RWPE2 (cell line): Measurements from ENCODE around the gene HSPA8.
A peak's percentile ranks its signal among the peaks of the same experiment; 100 is the strongest.

ENCODE experiments used
- ATAC-seq: fragments of 200-7000 bp; cut with Tn5 transposase; 3 replicates; pipeline ENCODE4 v1.9.1; 2021; ENCODE audit warnings: low read depth
- DNase-seq: peaks from one replicate; pipeline ENCODE4 v3.0.0-alpha.2; 2020; ENCODE audit warnings: low spot score
- H3K27ac ChIP-seq: fragments of 450-650 bp; 2 replicates; pipeline ENCODE4 v1.5.1; 2017; ENCODE audit warnings: mild to moderate bottlenecking; ENCODE audit not compliant: poor library complexity, severe bottlenecking
- H3K27me3 ChIP-seq: fragments of 250-450 bp; sonication (Bioruptor Pico); 2 replicates; pipeline ENCODE4 v1.5.1; 2021; ENCODE audit warnings: mild to moderate bottlenecking, moderate library complexity; ENCODE audit not compliant: insufficient read depth, poor library complexity, severe bottlenecking
- H3K36me3 ChIP-seq: fragments of 250-450 bp; sonication (Bioruptor Pico); 2 replicates; pipeline ENCODE4 v1.5.1; 2020; ENCODE audit warnings: low read depth, mild to moderate bottlenecking, moderate library complexity
- H3K4me1 ChIP-seq: fragments of 250-450 bp; sonication (Bioruptor Pico); 2 replicates; pipeline ENCODE4 v1.5.1; 2021; ENCODE audit warnings: mild to moderate bottlenecking, moderate library complexity; ENCODE audit not compliant: insufficient read depth, poor library complexity, severe bottlenecking
- H3K4me3 ChIP-seq: fragments of 250-450 bp; sonication (Bioruptor Pico); 2 replicates; pipeline ENCODE4 v1.5.1; 2021; ENCODE audit warnings: mild to moderate bottlenecking, moderate library complexity; ENCODE audit not compliant: severe bottlenecking
- H3K9me3 ChIP-seq: fragments of 250-450 bp; sonication (Bioruptor Pico); 2 replicates; pipeline ENCODE4 v1.5.1; 2021; ENCODE audit warnings: mild to moderate bottlenecking, moderate library complexity; ENCODE audit not compliant: severe bottlenecking
- CTCF ChIP-seq: fragments of 450-650 bp; IDR thresholded peaks from one replicate; pipeline ENCODE4 v1.5.1; 2017; ENCODE audit warnings: mild to moderate bottlenecking, moderate library complexity; ENCODE audit not compliant: poor library complexity, severe bottlenecking

The HSPA8 gene

DNA sequence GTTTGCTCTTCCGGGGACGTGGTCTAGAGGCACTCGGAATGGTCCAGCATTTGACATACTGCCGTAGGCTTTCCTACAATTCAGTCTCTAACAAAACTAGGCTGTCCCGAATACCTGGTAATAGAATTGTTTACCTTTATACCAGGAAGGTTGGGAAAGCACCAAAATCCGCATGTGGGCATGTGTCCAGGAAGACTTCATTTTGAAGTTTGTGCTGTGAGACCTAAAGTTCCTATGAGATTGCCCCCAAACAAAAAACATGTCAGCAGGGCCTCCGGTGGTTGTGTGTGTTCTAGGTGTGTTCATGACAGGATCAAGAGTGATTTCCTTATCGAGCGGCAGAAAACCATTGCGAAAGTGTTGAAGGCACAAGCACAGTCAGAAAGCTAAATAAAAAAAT lies 26.1 kb downstream of the HSPA8 start:
- Histone ChIP-seq H3K4me1 (no peaks in the 10 kb centered on the region), H3K36me3 (no peaks in the 10 kb centered on the region), H3K27ac (no peak overlapping the region), H3K9me3 (no peaks in the 10 kb centered on the region), H3K4me3 (no peak overlapping the region), H3K27me3 (no peaks in the 10 kb centered on the region)
- TF ChIP-seq CTCF = no peak
- no peak for ATAC-seq
- no peak for DNase-seq

DNA sequence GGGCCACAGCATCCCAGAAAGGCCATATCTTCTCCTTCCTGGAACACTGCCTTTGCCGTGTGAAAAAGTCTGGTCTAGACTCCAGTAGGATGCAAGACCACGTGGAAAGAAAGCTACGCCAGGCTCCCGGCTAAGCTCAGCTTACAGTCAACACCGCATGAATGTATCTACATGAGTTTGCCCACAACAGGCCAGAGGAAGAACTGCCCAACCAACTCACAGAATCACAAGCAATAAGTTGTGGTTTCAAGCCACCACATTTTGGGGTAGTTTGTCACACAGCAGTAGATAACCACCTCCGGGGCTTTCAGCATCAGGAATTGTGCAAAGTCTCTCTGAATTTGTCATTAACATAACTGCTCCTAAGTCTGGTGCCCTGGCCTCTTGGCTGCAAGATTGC lies 27.3 kb downstream of the HSPA8 start:
- H3K4me1 ChIP-seq = no peaks in the 10 kb centered on the region
- no peak for TF ChIP-seq CTCF
- no peak for ATAC-seq
- H3K36me3 ChIP-seq = no peaks in the 10 kb centered on the region
- H3K27me3 ChIP-seq = no peaks in the 10 kb centered on the region
- no peaks in the 10 kb centered on the region for H3K9me3 ChIP-seq
- no peak overlapping the region for H3K4me3 ChIP-seq
- no peak for DNase-seq
- no peak overlapping the region for H3K27ac ChIP-seq

- ATAC-seq (no peak), DNase-seq (no peak)
- no peaks in the 10 kb centered on the region for H3K36me3 ChIP-seq
- H3K9me3 ChIP-seq = no peaks in the 10 kb centered on the region
- no peak overlapping the region for H3K4me3 ChIP-seq
- H3K27me3 ChIP-seq = no peaks in the 10 kb centered on the region
- TF ChIP-seq CTCF = no peak
- no peaks in the 10 kb centered on the region for H3K4me1 ChIP-seq
- H3K27ac ChIP-seq = no peak overlapping the region
These were observed 28.0 kb downstream of the HSPA8 start for GRCh38 chr11:123033895-123034294.

- H3K36me3 ChIP-seq = no peaks in the 10 kb centered on the region
- no peaks in the 10 kb centered on the region for H3K4me1 ChIP-seq
- ATAC-seq (no peak), DNase-seq (no peak)
- H3K4me3 ChIP-seq = no peak overlapping the region
- TF ChIP-seq CTCF = no peak
- no peaks in the 10 kb centered on the region for H3K9me3 ChIP-seq
- H3K27me3 ChIP-seq = no peaks in the 10 kb centered on the region
- H3K27ac ChIP-seq = no peak overlapping the region
These were observed 31.4 kb downstream of the HSPA8 start for GRCh38 chr11:123030517-123030916.

DNA sequence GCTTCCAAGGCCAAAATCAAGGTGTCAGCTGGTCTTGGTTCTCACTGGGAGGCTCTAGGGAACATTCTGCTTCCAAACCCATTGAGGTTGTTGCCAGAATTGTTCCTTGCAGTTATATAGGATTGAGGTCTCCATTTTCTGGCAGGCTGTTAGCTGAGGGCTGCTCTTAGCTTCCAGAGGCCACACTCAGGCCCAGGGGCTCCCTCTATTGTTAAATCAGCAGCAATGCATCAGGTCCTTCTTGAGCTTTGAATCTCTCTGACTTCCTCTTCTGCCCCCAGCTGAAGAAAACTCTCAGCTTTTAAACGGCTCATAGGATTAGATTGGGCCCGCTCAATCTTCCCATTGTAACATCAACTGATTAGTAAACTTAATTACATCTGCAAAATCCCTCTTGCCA lies 41.0 kb downstream of the HSPA8 start:
- TF ChIP-seq CTCF = peak; percentile 68
- Histone ChIP-seq H3K9me3 (no peaks in the 10 kb centered on the region), H3K27me3 (no peaks in the 10 kb centered on the region), H3K27ac (no peak overlapping the region), H3K36me3 (no peaks in the 10 kb centered on the region), H3K4me3 (no peak overlapping the region), H3K4me1 (no peaks in the 10 kb centered on the region)
- DNase-seq (no peak), ATAC-seq (peak; percentile 63; the same call in 2 of the 3 replicates)
